ENCODE data around the gene PAK4. TPM values are rescaled to one million over a fixed set of nuclear protein-coding genes. Genes with fewer than 3 reads are reported as not detected.

The PAK4 gene
- total and polyA plus RNA-seq, 9 of the 15 experiments (the other 6 are each of a cell fraction or from before 2014, with no cell fraction given): 0.21 to 33.5 (median 5.8) TPM

- peaks cover 0 to 33% of the 10 kb centered on the region in 2 experiments; a peak in 2 of 5 replicates for H3K4me1 ChIP-seq (replicated peaks in 1 of 2; ENCODE audit: control insufficient read depth in 2 of 2, insufficient read depth in 2 of 2, low read length in 2 of 2)
- ATAC-seq: no peak
- no peak overlapping the region for H3K27ac ChIP-seq (ENCODE audit: extremely low read depth, low read depth, low read length)
- in situ Hi-C loops (cut with MboI): no loop called here
- 88% methylated on average over 21 of the region's 45 CpGs for WGBS (ENCODE audit: insufficient coverage, low coverage, missing lambda C conversion rate)
- H3K9me1 ChIP-seq (ENCODE audit: control insufficient read depth, insufficient read depth, low read length): no peaks in the 10 kb centered on the region
- CTCF ChIA-PET (ENCODE audit: low intra/inter-chr PET ratio): no interaction called here
- H3K79me2 ChIP-seq (ENCODE audit: control insufficient read depth, insufficient read depth, low read length): no peaks in the 10 kb centered on the region
- BruUV-seq (replicated peaks): no TSS peak
- POLR2A ChIA-PET: interaction anchor here (0.6 kb wide), 1 partner anchor 10 kb away, joined by 3 read pairs; no protein-coding TSS in a partner anchor
- H4K20me1 ChIP-seq (replicated peaks; ENCODE audit: control insufficient read depth, insufficient read depth, low read length): no peaks in the 10 kb centered on the region; the same call in 1 of the 2 replicates
- intact Hi-C loops (cut with micrococcal nuclease): no loop called here
- no peak for FAIRE-seq
- H3K9me3 ChIP-seq (replicated peaks; ENCODE audit: control insufficient read depth, insufficient read depth, low read depth, low read length): no peaks in the 10 kb centered on the region
- no peak overlapping the region for H3K4me3 ChIP-seq
- no peak overlapping the region for H3K4me2 ChIP-seq (ENCODE audit: insufficient read depth, low read length)
- H3K9ac ChIP-seq (ENCODE audit: insufficient read depth in 1 of 2, low read depth in 2 of 2, low read length in 2 of 2): no peak overlapping the region; a peak in 1 of 4 replicates
- peaks cover 49% of the 10 kb centered on the region; the same call in 1 of the 3 replicates for H3K36me3 ChIP-seq (ENCODE audit: control insufficient read depth, insufficient read depth, low read length)
- DNase-seq (ENCODE audit: extremely low read depth in 1 of 4, low spot score in 3 of 4): no peak
- no peak overlapping the region for H2AFZ ChIP-seq (ENCODE audit: low read depth, low read length)
- no peaks in the 10 kb centered on the region for H3K27me3 ChIP-seq (ENCODE audit: control insufficient read depth in 2 of 2, insufficient read depth in 2 of 2, low read length in 2 of 2)
- TF ChIP-seq EHMT2 (IDR thresholded peaks at IDR 0.05): no peak
- no peak for TF ChIP-seq ZNF79 (CRISPR knock-in tag; IDR thresholded peaks at IDR 0.05; ENCODE audit: low read depth)
- TF ChIP-seq POLR2AphosphoS2 (IDR thresholded peaks at IDR 0.05; ENCODE audit: low read length): no peak
- TF ChIP-seq NR2C2 (CRISPR knock-in tag; IDR thresholded peaks at IDR 0.05): no peak
- no peak for TF ChIP-seq NR2C2 (tag; IDR thresholded peaks at IDR 0.05)
- TF ChIP-seq ID3 (CRISPR knock-in tag; IDR thresholded peaks at IDR 0.05): no peak
- no peak for TF ChIP-seq ID3 (tag; IDR thresholded peaks at IDR 0.05)
- no peak for TF ChIP-seq ZNF699 (CRISPR knock-in tag; IDR thresholded peaks at IDR 0.05; ENCODE audit: insufficient replicate concordance)
- TF ChIP-seq ZBTB1 (CRISPR knock-in tag; IDR thresholded peaks at IDR 0.05; ENCODE audit: borderline replicate concordance, low read depth): no peak
- TF ChIP-seq MLX (CRISPR knock-in tag; conservative IDR thresholded peaks at IDR 0.05): no peak
- no peak for TF ChIP-seq ZNF24 (IDR thresholded peaks at IDR 0.05)
- TF ChIP-seq PREB (CRISPR knock-in tag; IDR thresholded peaks at IDR 0.05): no peak
- TF ChIP-seq HMGN3 (IDR thresholded peaks at IDR 0.05; ENCODE audit: borderline replicate concordance, extremely low read depth, insufficient read length, low read depth, low read length): no peak
Measured at GRCh38 chr19:39172700-39173501, 47.3 kb downstream of the PAK4 start.
